ENCODE measurements around the gene IRS1. TPM values are rescaled to one million over a fixed set of nuclear protein-coding genes. Genes with fewer than 3 reads are reported as not detected.

IRS1 gene
- polyA plus RNA-seq, 1 of the 3 experiments (the other 2 are of a cell fraction) = 16.5 TPM

DNA sequence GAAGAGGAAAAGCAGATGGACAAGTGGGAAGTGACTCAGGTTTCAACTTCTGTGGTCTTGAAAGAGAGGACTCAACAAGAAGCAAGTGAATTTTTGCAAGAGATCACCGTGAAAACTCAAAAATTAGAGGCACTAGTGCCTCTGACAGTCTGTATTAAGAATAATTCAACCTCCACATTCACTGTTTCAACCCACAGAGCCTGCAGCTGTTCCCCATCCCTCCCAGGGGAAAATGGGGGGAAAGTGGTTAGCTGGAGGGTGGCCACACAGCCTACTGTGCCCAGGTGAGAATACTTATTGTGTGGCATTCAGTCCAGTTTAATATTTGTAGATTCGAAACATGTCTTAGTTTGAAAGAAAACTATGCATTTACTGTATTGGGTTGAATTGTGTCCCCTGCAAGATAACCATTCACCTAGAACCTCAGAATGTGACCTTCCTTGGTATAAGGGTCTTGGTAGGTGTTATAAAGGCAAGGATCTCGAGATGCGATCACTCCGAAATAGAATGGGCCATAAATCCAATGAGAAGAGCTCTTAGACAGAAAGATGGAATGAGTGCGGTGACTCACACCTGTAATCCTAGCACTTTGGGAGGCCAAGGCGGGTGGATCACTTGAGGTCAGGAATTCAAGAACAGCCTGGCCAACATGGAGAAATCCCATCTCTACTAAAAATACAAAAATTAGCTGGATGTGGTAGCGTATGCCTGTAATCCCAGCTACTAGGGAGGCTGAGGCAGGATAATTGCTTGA is 94.3 kb downstream of the IRS1 start:
- TF ChIP-seq FOXM1 (IDR thresholded peaks at IDR 0.05; ENCODE audit: low read depth) (no peak), TEAD4 (IDR thresholded peaks at IDR 0.05; ENCODE audit: borderline replicate concordance, insufficient read depth) (no peak), GABPA (IDR thresholded peaks at IDR 0.05; ENCODE audit: low read depth) (no peak), MEF2A (IDR thresholded peaks at IDR 0.05; ENCODE audit: borderline replicate concordance, low read depth) (no peak), NRF1 (IDR thresholded peaks at IDR 0.05; ENCODE audit: low read depth, low read length) (no peak), RCOR1 (IDR thresholded peaks at IDR 0.05; ENCODE audit: low read length) (no peak), ELF1 (IDR thresholded peaks at IDR 0.05) (no peak), POLR2AphosphoS5 (IDR thresholded peaks at IDR 0.05; ENCODE audit: low read depth, low read length) (no peak), EZH2phosphoT487 (IDR thresholded peaks at IDR 0.05; ENCODE audit: borderline replicate concordance, low read depth) (no peak), JUND (IDR thresholded peaks at IDR 0.05) (no peak), YY1 (IDR thresholded peaks at IDR 0.05; ENCODE audit: low read depth) (no peak), FOSL2 (IDR thresholded peaks at IDR 0.05; ENCODE audit: borderline replicate concordance, low read depth) (no peak), RAD21 (IDR thresholded peaks at IDR 0.05; ENCODE audit: low read length) (no peak), MXI1 (IDR thresholded peaks at IDR 0.05; ENCODE audit: low read depth, low read length) (no peak), SIN3A (IDR thresholded peaks at IDR 0.05; ENCODE audit: borderline replicate concordance, low read depth, low read length) (no peak)
- TF ChIP-seq, protein P1, sequence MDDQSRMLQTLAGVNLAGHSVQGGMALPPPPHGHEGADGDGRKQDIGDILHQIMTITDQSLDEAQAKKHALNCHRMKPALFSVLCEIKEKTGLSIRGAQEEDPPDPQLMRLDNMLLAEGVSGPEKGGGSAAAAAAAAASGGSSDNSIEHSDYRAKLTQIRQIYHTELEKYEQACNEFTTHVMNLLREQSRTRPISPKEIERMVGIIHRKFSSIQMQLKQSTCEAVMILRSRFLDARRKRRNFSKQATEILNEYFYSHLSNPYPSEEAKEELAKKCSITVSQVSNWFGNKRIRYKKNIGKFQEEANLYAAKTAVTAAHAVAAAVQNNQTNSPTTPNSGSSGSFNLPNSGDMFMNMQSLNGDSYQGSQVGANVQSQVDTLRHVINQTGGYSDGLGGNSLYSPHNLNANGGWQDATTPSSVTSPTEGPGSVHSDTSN (IDR thresholded peaks at IDR 0.05) = no peak
- TF ChIP-seq, protein P2, sequence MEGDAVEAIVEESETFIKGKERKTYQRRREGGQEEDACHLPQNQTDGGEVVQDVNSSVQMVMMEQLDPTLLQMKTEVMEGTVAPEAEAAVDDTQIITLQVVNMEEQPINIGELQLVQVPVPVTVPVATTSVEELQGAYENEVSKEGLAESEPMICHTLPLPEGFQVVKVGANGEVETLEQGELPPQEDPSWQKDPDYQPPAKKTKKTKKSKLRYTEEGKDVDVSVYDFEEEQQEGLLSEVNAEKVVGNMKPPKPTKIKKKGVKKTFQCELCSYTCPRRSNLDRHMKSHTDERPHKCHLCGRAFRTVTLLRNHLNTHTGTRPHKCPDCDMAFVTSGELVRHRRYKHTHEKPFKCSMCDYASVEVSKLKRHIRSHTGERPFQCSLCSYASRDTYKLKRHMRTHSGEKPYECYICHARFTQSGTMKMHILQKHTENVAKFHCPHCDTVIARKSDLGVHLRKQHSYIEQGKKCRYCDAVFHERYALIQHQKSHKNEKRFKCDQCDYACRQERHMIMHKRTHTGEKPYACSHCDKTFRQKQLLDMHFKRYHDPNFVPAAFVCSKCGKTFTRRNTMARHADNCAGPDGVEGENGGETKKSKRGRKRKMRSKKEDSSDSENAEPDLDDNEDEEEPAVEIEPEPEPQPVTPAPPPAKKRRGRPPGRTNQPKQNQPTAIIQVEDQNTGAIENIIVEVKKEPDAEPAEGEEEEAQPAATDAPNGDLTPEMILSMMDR (IDR thresholded peaks at IDR 0.05) = no peak
- TF ChIP-seq, protein P3, sequence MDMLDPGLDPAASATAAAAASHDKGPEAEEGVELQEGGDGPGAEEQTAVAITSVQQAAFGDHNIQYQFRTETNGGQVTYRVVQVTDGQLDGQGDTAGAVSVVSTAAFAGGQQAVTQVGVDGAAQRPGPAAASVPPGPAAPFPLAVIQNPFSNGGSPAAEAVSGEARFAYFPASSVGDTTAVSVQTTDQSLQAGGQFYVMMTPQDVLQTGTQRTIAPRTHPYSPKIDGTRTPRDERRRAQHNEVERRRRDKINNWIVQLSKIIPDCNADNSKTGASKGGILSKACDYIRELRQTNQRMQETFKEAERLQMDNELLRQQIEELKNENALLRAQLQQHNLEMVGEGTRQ (IDR thresholded peaks at IDR 0.05; ENCODE audit: borderline replicate concordance, low read depth, low read length) = no peak
- TF ChIP-seq, protein P4, sequence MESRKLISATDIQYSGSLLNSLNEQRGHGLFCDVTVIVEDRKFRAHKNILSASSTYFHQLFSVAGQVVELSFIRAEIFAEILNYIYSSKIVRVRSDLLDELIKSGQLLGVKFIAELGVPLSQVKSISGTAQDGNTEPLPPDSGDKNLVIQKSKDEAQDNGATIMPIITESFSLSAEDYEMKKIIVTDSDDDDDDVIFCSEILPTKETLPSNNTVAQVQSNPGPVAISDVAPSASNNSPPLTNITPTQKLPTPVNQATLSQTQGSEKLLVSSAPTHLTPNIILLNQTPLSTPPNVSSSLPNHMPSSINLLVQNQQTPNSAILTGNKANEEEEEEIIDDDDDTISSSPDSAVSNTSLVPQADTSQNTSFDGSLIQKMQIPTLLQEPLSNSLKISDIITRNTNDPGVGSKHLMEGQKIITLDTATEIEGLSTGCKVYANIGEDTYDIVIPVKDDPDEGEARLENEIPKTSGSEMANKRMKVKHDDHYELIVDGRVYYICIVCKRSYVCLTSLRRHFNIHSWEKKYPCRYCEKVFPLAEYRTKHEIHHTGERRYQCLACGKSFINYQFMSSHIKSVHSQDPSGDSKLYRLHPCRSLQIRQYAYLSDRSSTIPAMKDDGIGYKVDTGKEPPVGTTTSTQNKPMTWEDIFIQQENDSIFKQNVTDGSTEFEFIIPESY (IDR thresholded peaks at IDR 0.05; ENCODE audit: borderline replicate concordance, low read depth) = no peak
- TF ChIP-seq, protein P5, sequence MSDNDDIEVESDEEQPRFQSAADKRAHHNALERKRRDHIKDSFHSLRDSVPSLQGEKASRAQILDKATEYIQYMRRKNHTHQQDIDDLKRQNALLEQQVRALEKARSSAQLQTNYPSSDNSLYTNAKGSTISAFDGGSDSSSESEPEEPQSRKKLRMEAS (IDR thresholded peaks at IDR 0.05; ENCODE audit: low read depth) = no peak
- H2AFZ ChIP-seq (ENCODE audit: low read depth) = no peak overlapping the region
- no peaks in the 10 kb centered on the region for H3K9me3 ChIP-seq
- H3K9ac ChIP-seq = no peak overlapping the region
- no peak overlapping the region for H3K4me2 ChIP-seq
- ChIA-PET CTCF (interaction anchor here (0.7 kb wide), 1 partner anchor 139 kb away, joined by 3 read pairs; no protein-coding TSS in a partner anchor), POLR2A (no interaction called here)
- H4K20me1 ChIP-seq (ENCODE audit: insufficient read depth) = no peaks in the 10 kb centered on the region
- no peak overlapping the region for H3K4me3 ChIP-seq (ENCODE audit: low read depth in 2 of 2, low read length in 1 of 2)
- H3K36me3 ChIP-seq (replicated peaks in 1 of 2; ENCODE audit: control insufficient read depth in 1 of 2, insufficient read depth in 2 of 2, low read length in 1 of 2) = no peaks in the 10 kb centered on the region
- no peaks in the 10 kb centered on the region for H3K79me2 ChIP-seq (ENCODE audit: insufficient read depth)
- no peaks in the 10 kb centered on the region for H3K9me2 ChIP-seq
- 86% methylated on average over 8 of the region's 8 CpGs for whole genome bisulfite sequencing (ENCODE audit: low lambda C conversion rate)
- no peaks in the 10 kb centered on the region for H3F3A ChIP-seq (replicated peaks; ENCODE audit: insufficient read depth)
- no peaks in the 10 kb centered on the region for H3K27me3 ChIP-seq (ENCODE audit: insufficient read depth)
- no peak for DNase-seq
- H3K4me1 ChIP-seq (ENCODE audit: control insufficient read depth in 1 of 2, insufficient read depth in 2 of 2, low read depth in 1 of 2, low read length in 1 of 2) = no peaks in the 10 kb centered on the region
- H3K27ac ChIP-seq (ENCODE audit: low read depth in 2 of 2, low read length in 1 of 2) = no peak overlapping the region
